Keratinocyte (primary cell): ENCODE measurements around the gene STAB2. TPM values are rescaled to one million over a fixed set of nuclear protein-coding genes. Genes with fewer than 3 reads are reported as not detected.

ENCODE experiments used
- DNase-seq: peaks from one replicate; pipeline ENCODE4 v3.0.0-alpha.2; 2011; ENCODE audit warnings: low read depth, missing footprints, low spot score
- FAIRE-seq: peaks from 2 replicates; lab custom pipeline; 2011; peaks lifted over from hg19 to GRCh38; lab: Jason Lieb, UNC
- H2AFZ ChIP-seq: 2 replicates; pipeline ENCODE4 v1.6.0; 2012; ENCODE audit warnings: low read length, control low read depth, inconsistent platforms; ENCODE audit not compliant: control insufficient read depth
- H3K27ac ChIP-seq: 2 replicates; pipeline ENCODE4 v1.5.1; 2011; ENCODE audit warnings: low read length; ENCODE audit not compliant: control insufficient read depth, insufficient read depth
- H3K27me3 ChIP-seq: 3 replicates; pipeline ENCODE4 v1.6.0; 2011; ENCODE audit warnings: low read length; ENCODE audit not compliant: control insufficient read depth, insufficient read depth; ENCODE audit errors: extremely low read depth
- H3K36me3 ChIP-seq, 2 experiments: 2 replicates in 1 of 2; 3 replicates in 1 of 2; pipeline ENCODE4 v1.5.1; 2011; ENCODE audit warnings: low read length in 2 of 2, mild to moderate bottlenecking in 1 of 2; ENCODE audit not compliant: control insufficient read depth in 2 of 2, insufficient read depth in 2 of 2; ENCODE audit errors: extremely low read depth in 1 of 2
- H3K4me1 ChIP-seq: 3 replicates; pipeline ENCODE4 v1.5.1; 2011; ENCODE audit warnings: low read length; ENCODE audit not compliant: control insufficient read depth, insufficient read depth; ENCODE audit errors: extremely low read depth
- H3K4me2 ChIP-seq: 3 replicates; pipeline ENCODE4 v1.6.0; 2011; ENCODE audit warnings: low read depth, low read length; ENCODE audit not compliant: control insufficient read depth, insufficient read depth; ENCODE audit errors: extremely low read depth
- H3K4me3 ChIP-seq, 3 experiments: fragments of 200-600 bp in 1 of 3; sonication (generic) in 1 of 3; 2 replicates in 2 of 3; 3 replicates in 1 of 3; pipeline ENCODE4 v1.5.1; 2011 to 2016; ENCODE audit warnings: low read length in 3 of 3, mild to moderate bottlenecking in 3 of 3, control low read depth in 2 of 3, inconsistent platforms in 1 of 3, low read depth in 1 of 3, mixed read lengths in 1 of 3, mixed run types in 1 of 3, moderate library complexity in 1 of 3; ENCODE audit not compliant: control insufficient read depth in 2 of 3, insufficient read depth in 2 of 3; ENCODE audit errors: extremely low read depth in 1 of 3
- H3K79me2 ChIP-seq: 2 replicates; pipeline ENCODE4 v1.6.0; 2012; ENCODE audit warnings: low read length; ENCODE audit not compliant: control insufficient read depth, insufficient read depth
- H3K9ac ChIP-seq: 3 replicates; pipeline ENCODE4 v1.6.0; 2011; ENCODE audit warnings: low read length; ENCODE audit not compliant: control insufficient read depth, insufficient read depth; ENCODE audit errors: extremely low read depth
- H3K9me1 ChIP-seq: 3 replicates; pipeline ENCODE4 v1.6.0; 2011; ENCODE audit warnings: low read length; ENCODE audit not compliant: control insufficient read depth, insufficient read depth; ENCODE audit errors: extremely low read depth
- H3K9me3 ChIP-seq: 2 replicates; pipeline ENCODE4 v1.5.1; 2012; ENCODE audit warnings: low read depth, low read length; ENCODE audit not compliant: control insufficient read depth
- H4K20me1 ChIP-seq: 3 replicates; pipeline ENCODE4 v1.6.0; 2011; ENCODE audit warnings: low read length; ENCODE audit not compliant: control insufficient read depth, insufficient read depth; ENCODE audit errors: extremely low read depth
- EZH2 ChIP-seq: IDR thresholded peaks from one replicate; pipeline ENCODE4 v1.6.1; 2012; ENCODE audit warnings: inconsistent platforms, mild to moderate bottlenecking, low read length, moderate library complexity
- dilution Hi-C: fragments of 300-500 bp; cut with MboI; formaldehyde crosslinking; loops from one replicate; pipeline ENCODE4 v1.7.0; 2020; ENCODE audit warnings: low sequenced_read_pairs; ENCODE audit not compliant: extremely low pct_ligation_motif_present
- polyA plus RNA-seq, 5 experiments: library from polyadenylated mRNA; depleted of rRNA in 3 of 5; stranded (reverse) in 3 of 5; stranded (forward) in 1 of 5; unstranded in 1 of 5; fragments of >200 nt; gene quantifications; 1 replicate in 1 of 5; 2 replicates in 3 of 5; 3 replicates in 1 of 5; pipeline versions ENCODE4 v1.2.1 to v1.2.3, GENCODE V29; 2011 to 2012; ENCODE audit warnings: missing spikeins in 2 of 5, low read depth in 1 of 5, low replicate concordance in 1 of 5
- TF ChIP-seq, protein P1 (sequence below), 3 experiments: IDR thresholded peaks in 1 of 3; conservative IDR thresholded peaks in 1 of 3; optimal IDR thresholded peaks in 1 of 3; 2 replicates in 2 of 3; 3 replicates in 1 of 3; pipeline versions ENCODE3 to v1.5.1; 2011; ENCODE audit warnings: low read length in 3 of 3, mild to moderate bottlenecking in 3 of 3, moderate library complexity in 2 of 3, control low read depth in 1 of 3, inconsistent platforms in 1 of 3; ENCODE audit not compliant: insufficient read depth in 2 of 3; ENCODE audit errors: extremely low read depth in 1 of 3

STAB2 gene
- polyA plus RNA-seq, 1 donor (not counting 4 experiments of a cell fraction or from before 2014, with no cell fraction given) = not detected

GRCh38 chr12:103779410-103780092 lies 192.5 kb downstream of the STAB2 start:
- Histone ChIP-seq H3K4me2 (no peak overlapping the region), H3K79me2 (no peaks in the 10 kb centered on the region), H3K9ac (no peak overlapping the region), H3K27ac (no peak overlapping the region), H3K4me3 (no peak overlapping the region), H4K20me1 (no peaks in the 10 kb centered on the region), H3K4me1 (no peaks in the 10 kb centered on the region), H3K27me3 (no peaks in the 10 kb centered on the region), H3K9me1 (no peaks in the 10 kb centered on the region), H2AFZ (no peak overlapping the region), H3K36me3 (peaks cover 37 to 47% of the 10 kb centered on the region in 2 experiments), H3K9me3 (no peaks in the 10 kb centered on the region)
- TF ChIP-seq, protein P1, sequence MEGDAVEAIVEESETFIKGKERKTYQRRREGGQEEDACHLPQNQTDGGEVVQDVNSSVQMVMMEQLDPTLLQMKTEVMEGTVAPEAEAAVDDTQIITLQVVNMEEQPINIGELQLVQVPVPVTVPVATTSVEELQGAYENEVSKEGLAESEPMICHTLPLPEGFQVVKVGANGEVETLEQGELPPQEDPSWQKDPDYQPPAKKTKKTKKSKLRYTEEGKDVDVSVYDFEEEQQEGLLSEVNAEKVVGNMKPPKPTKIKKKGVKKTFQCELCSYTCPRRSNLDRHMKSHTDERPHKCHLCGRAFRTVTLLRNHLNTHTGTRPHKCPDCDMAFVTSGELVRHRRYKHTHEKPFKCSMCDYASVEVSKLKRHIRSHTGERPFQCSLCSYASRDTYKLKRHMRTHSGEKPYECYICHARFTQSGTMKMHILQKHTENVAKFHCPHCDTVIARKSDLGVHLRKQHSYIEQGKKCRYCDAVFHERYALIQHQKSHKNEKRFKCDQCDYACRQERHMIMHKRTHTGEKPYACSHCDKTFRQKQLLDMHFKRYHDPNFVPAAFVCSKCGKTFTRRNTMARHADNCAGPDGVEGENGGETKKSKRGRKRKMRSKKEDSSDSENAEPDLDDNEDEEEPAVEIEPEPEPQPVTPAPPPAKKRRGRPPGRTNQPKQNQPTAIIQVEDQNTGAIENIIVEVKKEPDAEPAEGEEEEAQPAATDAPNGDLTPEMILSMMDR (optimal IDR thresholded peaks at IDR 0.05 in 1 of 3, IDR thresholded peaks at IDR 0.05 in 1 of 3, conservative IDR thresholded peaks at IDR 0.05 in 1 of 3; ENCODE audit: extremely low read depth in 1 of 3, insufficient read depth in 2 of 3, low read length in 3 of 3) = no peak
- no peak for TF ChIP-seq EZH2
- dilution Hi-C loops = no loop called here
- DNase-seq (no peak), FAIRE-seq (no peak)

GRCh38 chr12:103780093-103780440 lies 193.0 kb downstream of the STAB2 start:
- Histone ChIP-seq H3K9ac (no peak overlapping the region), H3K4me2 (no peak overlapping the region), H3K9me1 (no peaks in the 10 kb centered on the region), H3K36me3 (peaks cover 37 to 52% of the 10 kb centered on the region in 2 experiments), H3K9me3 (no peaks in the 10 kb centered on the region), H3K79me2 (no peaks in the 10 kb centered on the region), H3K27me3 (no peaks in the 10 kb centered on the region), H4K20me1 (no peaks in the 10 kb centered on the region), H2AFZ (no peak overlapping the region), H3K4me1 (no peaks in the 10 kb centered on the region), H3K4me3 (no peak overlapping the region), H3K27ac (no peak overlapping the region)
- dilution Hi-C loops = no loop called here
- no peak for FAIRE-seq
- TF ChIP-seq EZH2 = no peak
- TF ChIP-seq, protein P1 (optimal IDR thresholded peaks at IDR 0.05 in 1 of 3, IDR thresholded peaks at IDR 0.05 in 1 of 3, conservative IDR thresholded peaks at IDR 0.05 in 1 of 3; ENCODE audit: extremely low read depth in 1 of 3, insufficient read depth in 2 of 3, low read length in 3 of 3) = no peak
- DNase-seq = no peak
